Fibroblast of peridontal ligament (primary cell): ENCODE measurements around the gene TFEB.
"Not testable (repeated sequence)": the region's sequence is repeated elsewhere in the genome, so short reads cannot be mapped to it uniquely, and the experiment has no call there.

ENCODE experiments used
- DNase-seq: peaks from one replicate; pipeline ENCODE4 v3.0.0-alpha.2; 2010; ENCODE audit errors: extremely low read depth

TFEB gene

DNA sequence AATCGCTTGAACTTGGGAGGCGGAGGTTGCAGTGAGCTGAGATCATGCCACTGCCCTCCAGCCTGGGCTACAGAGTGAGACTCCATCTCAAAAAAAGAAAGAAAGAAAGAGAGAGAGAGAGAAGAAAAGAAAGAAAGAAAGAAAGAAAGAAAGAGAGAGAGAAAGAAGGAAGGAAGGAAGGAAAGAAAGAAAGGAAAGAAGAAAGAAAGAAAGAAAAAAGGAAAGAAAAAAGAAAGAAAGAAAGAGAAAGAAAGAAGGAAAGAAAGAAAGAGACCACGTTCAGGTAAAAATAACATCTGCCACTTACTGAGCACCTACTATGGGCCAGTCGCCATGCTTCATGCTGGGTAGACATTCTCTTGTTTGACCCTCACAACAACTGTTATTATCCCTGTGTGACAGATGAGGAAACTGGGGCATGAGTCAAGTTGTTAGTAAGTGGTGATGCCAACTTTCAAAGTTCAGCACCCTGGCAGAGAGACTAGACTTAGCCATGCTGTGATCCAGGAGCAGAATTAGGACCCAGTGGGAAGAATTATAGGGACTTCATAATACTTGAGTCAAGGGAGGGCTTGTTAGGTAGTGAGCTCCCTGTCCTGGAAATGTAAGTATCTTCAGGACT is 30.7 kb upstream of the TFEB start:
- not testable (repeated sequence) for DNase-seq

DNA sequence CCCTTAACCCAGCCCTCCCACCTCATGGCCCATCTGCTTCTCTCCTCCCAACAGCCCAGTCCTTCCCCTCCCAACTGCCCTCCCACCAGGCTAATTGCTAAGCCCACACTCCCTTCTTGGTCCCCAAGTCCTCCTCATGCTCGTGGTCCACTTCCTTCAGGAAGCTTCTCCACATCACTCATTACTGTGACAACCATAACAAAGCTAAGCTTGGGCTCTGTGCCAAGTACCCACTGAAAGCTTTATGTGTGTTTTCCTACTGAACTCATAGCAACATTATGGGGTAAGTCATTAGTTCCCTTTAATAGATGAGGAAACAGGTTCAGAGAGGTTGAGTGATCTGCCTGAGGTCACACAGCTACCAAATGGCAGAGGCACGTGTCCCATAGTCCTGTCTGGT is 28.1 kb upstream of the TFEB start:
- no peak for DNase-seq

DNA sequence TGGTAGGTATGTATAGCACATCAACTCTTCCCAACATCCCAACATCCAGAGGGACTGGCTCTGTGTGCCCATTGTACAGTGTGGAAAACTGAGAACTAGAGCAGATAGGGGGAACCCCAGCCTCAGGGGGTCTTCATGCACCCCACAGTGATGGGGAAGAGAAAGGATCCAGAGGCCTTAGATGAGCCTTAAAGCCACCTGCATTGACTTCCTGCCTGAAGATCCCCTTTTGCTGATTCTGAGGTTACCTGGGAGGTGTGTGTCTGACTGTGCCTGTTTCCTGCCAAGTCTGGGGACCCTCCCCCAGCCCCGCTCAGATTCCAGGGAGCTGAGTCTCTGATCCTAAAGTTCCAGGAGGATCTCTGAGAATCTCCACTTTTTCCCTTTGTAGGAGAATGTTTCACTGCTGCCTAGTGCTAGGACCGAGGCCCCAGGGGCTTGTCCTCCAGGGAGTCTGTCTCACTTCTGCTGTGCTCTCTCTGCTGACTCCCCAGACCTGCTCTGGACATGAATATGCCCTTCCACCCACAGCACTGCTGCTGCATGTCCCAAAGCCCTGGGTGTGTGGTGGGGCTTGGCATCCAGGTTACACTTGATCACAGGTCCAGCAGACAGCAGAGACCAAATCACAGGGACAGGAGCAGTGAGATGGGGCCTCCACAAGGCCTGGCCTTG is 24.6 kb upstream of the TFEB start:
- DNase-seq, result no peak

DNA sequence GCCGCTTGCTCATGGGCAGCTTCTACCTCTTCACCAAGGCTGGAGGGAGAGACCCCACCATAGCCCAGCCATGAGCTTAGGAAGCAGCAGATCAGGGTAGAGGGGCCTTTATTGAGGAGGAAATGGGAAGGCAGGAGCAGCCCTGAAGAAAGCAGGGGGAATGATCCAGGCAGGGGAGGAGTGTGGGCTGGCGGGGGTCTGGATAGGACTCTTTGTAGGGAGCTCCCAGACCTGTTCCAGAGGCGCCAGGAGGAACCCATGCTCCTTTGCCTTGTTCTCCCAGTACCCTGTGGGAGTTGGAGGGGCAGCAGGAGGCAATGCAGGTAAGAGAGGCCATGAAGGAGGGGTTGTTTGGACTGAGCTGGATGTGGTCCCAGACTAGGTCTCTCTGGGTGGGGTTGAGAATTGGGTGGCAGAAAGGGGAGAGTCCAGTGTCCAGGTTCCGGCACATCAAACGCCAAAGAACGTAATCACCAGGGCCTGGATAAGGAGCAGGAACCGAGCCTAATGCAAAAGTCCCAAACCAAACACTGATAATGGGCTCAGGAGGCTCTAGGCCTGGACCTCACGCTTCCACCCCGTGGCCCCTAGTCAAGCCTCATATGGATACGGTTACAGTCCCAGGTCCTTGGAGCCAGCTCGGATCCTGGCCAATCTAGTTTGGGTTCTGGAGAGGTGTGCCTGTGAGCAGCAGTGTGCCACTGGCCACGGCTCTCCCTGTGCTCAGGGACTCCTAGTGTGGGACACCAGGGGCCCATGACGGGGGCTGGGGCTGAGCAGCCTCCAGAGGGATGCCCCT is 23.9 kb upstream of the TFEB start:
- no peak for DNase-seq

DNA sequence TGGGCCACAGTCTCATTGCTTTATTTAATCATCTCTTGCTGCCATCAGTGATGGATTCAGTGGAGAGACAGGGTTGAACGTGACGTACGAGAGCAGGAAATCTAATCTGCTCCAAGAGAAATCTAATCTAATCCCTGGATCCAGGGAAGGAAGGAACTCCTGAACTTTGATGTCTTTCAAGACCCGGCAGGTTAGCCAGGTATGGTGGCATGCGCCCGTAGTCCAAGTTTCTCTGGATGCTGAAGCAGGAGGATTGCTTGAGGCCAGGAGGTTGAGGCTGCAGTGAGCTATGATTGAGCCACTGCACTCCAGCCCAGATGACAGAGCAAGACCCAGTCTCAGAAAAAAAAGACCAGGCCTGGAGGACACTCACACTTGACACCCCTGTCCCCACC is 23.2 kb upstream of the TFEB start:
- no peak for DNase-seq

DNA sequence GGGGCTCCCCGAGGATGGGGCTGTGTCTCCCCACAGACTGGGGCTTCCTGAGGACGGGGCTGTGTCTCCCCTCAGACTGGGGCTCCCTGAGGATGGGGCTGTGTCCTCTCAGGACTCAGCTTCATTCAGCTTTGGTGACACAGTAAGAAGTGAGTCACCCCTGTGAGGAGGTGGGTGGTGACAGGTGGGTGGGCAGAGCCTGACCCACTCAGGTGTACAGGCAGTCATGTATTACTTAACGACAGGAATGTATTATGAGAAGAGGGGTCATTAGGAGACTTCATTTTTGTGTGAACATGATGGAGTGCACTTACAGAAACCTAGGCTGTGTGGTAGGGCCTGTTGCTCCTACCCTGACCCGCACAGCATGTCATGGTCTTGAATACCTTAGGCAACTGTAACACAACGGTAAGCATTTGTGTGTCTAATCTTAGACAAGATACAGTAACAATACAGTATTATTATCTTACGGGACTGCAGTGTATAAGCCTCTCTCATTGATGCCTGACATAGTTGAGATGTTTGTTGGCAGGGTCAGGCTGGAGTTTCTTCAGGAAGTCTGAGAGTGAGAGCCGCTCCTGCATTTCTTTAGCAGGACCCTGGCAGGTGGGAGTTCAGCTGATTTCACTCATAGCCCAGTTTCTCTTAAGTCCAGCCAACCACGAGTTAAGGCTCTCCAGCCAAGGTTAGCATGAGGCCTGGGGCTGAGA is 22.7 kb upstream of the TFEB start:
- DNase-seq, result no peak

DNA sequence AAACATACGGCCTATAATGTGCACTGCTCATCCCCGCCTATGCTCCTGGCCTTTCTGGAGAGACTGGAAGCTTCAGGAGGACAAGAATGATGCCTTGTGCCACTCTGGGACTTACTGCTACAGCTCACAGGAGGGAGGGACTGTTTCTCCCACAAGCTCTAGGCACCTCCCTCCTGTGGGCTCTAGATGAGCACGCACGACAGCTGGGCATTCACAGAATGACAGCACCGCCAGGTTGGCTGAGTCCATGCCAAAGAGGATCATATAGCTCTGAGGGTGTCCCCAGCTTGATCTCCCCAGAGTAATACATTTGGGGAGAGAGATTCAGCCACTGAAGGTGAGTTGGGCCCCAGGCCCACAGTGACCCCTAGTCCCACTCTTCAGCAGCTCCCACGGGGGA is 21.9 kb upstream of the TFEB start:
- no peak for DNase-seq

DNA sequence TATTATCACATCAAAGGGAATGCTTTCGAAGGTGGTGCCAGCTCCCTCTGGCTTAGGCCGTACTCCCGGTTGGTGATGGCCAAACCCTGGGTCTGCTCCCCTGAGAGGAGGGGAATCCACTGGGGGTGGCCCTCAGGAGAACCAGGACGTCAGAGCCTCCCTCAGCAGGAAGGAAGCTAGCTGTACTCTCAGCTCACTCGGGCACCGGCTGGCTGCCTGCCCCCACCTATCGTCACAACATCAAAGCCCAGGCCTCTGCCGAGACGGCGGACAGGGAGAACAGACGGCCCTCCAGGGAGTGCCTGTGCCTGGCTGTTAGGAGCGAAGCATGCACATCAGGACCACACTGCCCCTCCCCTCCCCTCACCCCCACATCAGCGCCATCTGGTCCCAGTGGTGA is 20.9 kb upstream of the TFEB start:
- DNase-seq, result no peak

DNA sequence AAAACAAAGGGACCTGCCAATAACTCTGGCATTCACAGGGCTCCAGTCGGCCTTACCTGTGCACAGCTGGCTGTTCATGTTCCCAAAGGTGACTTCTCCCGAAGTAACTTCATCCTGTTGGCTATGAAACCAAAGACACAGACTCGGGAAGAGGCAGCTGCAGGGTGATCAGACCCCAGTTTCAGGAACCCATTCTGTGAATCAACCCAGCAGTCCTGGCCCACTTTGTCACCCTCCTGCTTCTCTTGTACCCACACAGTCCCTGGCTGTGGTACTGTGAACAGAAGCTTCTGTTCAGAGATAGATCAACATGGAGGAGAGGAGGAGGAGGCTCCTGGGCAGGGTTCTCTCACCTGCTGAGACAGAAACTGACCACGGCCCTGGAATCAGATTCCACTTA is 20.5 kb upstream of the TFEB start:
- DNase-seq, result no peak

DNA sequence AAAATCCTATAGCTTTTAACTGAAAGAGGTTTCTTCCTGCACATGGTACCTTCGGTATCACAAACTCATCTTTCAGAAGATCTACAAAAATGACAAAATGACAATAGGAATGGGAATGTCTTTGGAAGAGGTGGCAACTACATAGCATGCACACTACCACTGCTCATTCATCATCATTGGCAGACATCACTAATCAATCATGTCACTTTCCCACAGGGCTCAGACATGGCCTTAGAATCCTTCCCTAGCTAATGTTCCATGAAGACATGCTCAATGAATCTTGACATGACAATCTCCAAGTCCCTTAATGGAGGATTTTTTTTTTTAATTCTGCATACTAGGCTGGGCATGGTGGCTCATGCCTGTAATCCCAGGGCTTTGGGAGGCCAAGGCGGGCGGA is 15.0 kb upstream of the TFEB start:
- DNase-seq, result no peak

DNA sequence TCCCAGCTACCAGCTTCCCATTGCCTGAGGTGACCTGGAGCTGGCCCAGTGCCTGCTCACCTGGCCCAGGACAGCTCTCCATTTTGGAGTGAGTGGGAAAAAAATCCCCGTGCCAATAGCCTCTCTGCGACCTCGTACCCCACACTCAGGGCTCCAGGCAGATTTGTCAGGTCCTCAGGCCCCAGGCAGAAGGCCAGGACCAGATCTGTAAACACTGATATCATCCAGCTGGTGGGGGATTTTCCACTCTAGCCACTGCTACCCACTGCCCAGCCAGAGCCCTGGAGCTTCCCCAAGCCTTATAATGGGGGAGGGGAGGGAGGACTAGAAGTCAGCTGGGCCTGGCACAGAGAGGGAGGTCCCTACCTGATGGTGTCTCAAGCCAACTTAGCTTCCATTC is 13.1 kb upstream of the TFEB start:
- DNase-seq, result no peak

DNA sequence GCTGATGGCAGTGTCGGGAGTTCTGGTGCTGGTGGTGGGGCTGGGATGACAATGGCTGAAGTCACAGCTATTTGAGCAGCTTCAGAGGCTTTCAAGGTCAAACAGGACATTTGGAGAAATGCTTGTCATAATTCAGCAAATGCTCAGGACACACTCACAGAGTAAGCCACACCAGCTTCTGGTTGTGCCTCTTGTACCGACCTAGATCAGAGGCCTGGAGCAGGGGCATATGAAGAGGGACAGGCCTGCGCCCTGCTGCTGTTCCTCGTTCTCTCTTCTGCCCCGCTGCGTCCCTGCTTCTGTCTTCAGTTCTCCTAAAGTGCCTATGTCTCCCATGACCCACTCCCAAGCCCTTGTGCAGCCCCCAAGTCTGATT is 12.7 kb upstream of the TFEB start:
- no peak for DNase-seq

DNA sequence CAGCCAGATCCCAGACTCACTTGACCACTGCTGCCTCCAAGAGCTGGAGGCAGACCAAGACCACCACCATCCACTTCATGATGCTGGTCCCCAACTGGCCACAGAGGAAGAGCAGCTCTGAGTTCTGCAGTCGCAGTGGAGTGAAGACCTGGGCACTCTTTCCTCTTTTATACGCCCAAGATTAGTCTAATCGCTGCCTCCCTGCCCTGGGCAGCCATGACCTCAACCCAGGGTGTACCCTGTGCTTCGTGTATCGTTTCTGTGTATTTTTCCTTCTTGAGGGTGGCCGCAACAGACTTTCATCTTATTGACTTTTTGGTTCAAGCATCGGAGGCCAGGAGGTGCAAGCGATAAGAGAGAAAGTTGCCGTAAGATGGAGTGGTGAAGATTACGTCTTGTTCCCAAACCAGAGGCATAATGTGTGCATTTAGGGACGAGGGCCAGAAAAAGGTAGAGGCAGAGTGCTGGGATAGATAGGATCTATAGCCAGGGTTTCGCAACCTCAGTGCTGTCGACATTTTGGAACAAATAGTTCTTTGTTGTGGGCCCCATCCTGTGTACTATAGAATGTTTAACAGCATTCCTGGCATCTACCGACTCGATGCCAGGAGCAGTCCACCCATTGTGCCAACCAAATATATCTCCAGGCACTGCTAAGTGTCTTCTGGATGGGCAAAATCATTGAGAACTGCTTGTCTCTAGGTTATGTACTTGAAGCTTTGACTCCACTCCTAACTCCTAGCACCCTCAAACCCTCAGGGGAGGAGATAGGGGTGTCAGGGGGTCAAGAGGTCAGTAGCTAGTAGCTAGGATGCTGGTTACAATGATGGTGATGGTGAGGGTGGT is 12.1 kb upstream of the TFEB start, which contains the start of gene PGC:
Gene PGC, minus strand, starts transcription at position 142 of the 846 bp plus-strand sequence. Its CDS starts 63 bp downstream, at position 79.
- DNase-seq, result no peak

DNA sequence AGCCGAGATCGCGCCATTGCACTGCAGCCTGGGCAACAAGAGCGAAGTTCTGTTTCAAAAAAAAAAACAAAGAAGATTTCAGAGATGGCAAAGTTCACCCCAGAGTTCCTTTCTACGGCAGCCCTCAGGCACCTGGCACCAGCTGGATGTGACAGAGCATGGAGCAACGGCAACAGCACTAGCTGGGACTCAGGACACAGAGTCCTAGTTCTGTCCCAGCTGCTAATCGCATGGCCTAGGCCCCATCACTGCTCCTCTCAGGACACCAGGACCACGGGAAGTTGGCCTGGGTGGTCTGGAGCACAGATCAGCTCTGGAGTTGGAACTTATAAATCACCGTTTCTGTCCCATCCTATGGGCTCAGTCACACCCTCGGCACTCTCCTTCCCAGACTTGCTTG is 10.7 kb upstream of the TFEB start:
- no peak for DNase-seq

DNA sequence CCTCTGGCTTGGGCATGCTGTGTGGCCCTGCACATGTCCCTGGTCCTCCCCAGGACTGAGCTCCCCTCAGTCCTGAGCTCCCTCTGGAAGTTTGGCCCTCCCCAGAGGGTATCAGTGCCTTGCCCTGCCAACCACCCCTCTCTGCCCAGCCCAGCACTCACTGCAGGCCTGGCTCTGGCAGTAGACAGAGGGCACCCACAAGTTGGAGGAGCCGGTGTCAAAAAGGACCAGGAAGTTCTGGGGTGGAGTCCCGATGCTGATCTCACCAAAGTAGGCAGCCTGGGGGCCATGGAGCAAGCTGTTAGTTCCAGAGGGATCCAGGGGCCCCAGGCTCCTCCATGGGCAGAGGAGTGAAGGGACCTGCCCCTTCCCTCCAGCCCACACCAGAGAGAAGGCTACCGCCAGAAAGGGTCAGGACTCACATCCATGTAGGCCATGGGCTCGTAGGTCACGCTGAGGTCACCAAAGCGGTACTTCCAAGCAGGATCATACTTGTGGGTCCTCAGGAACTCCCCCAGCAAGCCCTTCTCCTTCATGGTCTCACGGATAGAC is 8.9 kb upstream of the TFEB start:
- no peak for DNase-seq

DNA sequence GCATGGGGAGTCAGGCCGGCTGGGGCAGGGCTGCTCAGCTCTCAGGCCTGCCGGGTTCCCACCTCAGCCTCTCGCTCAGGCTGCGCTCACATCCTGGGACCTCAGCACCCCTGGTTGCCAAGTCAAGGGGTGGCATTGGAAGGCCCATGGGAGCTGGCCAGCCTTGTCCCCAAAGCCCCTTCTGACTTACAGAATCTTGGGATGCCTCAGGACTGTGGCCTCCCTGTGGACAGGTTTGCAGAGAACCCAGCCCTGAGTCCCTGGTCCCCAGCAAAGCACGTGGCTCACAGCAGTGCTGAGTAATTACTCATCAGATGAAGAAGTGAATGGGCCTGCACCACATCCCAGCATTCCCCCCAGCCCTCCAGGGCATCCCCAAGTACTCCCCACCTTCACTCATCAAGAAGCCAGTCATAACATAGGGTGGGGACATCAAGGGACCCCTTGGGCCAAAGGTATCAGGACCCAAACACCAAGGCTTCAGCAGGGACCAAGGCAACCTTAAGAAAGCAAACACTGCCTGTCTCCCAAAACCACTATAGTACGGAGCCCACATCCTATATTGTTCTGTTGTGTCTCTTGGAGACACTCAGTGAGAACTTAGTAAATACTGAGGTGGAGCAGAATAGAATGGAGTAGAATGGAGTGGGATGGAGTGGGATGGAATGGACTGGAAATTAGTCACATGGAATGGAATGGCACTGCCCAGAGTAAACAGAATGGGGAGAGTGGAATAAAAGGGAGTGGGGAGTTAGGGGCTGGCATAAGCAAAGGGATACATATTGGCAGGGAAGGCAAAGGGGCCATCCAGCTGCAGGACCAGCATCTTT is 8.2 kb upstream of the TFEB start:
- no peak for DNase-seq

DNA sequence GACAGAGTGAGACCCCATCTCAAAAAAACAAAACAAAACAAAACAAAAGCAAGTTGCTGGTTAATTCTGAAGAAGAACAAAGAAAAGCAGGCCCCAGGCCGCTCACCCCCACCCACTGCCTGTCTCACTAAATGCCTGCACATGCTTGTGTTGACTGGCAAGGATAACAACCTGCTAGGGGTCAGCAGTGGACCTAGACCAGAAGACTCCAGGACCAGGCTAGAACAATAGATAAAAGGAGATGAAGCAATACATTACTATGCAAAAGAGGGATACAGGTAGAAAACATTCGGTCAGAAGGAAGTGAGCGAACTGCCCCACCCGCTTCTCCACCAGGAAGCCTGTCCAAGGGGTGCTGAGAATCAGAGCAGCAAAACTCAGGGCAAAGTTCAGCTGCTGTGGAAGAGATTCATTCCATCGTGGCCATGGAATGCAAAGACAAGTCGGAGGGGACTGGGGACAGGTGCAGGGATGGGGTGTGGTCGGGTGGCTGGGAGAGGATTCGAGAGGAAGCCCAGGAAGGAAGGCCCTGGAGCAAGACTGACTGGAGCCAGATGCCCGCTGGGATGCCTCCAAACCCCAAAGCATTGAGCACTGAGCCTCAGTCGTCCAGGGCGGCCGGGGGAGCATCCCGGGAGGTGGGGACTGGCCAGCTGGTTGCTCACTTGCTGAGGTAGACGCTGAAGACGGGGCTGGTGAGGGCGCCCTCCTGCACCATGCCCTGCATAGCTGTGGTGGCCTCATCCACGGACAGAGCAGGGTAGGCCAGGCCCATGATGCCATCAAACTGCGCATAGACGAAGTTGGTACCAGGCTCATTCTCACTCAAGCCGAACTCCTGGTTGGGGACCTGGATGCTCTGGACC is 6.5 kb upstream of the TFEB start:
- DNase-seq, result no peak

DNA sequence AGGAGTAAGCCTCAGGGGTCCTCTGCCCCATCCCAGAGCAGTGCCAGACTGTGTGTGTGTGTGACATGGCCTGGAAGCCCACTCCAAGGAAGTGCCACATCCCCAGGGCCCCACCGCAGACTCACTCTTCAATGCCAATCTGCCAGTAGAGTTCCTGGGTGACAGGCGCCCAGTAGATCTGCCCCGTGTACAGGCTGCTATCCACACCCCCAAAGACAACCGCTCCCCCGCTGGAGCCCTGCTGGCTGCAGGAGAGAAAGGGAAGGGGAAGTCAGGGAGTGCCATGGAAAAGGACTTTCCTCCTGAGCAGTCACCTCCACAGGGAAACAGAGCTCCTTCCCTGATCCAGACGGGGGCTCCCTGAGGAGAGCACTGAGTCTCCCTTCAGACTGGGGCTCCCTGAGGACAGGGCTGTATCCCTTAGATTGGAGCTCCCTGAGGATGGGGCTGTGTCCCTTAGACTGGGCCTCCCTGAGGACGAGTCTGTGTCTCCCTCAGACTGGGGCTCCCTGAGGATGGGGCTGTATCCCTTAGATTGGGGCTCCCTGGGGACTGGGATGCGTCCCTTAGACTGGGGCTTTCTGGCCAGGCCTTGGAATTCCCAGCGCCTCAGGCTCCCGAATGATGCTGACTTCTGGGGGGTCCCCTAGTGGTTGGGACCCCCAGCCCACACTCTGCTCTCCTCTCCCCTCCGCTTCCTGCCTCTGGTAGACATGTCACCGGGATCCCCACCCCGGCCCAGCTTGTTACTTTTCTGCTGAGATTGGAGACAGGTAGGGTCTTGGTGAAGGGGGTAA is 5.2 kb upstream of the TFEB start:
- no peak for DNase-seq

DNA sequence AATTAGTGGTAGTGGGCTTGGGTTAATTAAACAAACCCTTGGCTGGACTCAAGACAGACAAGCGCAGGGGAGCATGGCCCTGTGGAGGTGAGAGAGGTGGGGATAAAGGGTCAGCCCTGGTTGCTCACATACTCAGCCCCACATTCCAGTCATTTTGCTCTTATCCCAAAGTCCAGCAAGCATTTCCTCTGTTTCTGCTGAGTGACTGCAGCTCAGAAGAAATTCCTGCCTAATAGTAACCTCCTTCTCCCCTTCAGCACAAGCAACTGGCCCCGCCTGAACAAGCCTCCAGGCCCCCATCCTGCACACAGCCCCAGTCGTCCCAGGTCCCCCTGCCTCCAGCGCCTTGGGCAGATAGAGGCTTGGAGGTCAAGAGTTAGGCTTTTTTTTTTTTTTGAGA is 3.6 kb upstream of the TFEB start:
- DNase-seq, result no peak
